ENCODE data around the gene RRM1. TPM values are rescaled to one million over a fixed set of nuclear protein-coding genes. Genes with fewer than 3 reads are reported as not detected.

Gene RRM1
- polyA plus RNA-seq, 1 donor (not counting 4 experiments of a cell fraction or from before 2014, with no cell fraction given): 65.6 TPM

- DNase-seq (ENCODE audit: low read depth, low spot score) (no peak), FAIRE-seq (no peak)
- no peaks in the 10 kb centered on the region for H4K20me1 ChIP-seq (ENCODE audit: control insufficient read depth, extremely low read depth, insufficient read depth, low read length)
- TF ChIP-seq EZH2 (IDR thresholded peaks at IDR 0.05; ENCODE audit: low read length) (no peak), CTCF (optimal IDR thresholded peaks at IDR 0.05 in 1 of 3, IDR thresholded peaks at IDR 0.05 in 1 of 3, conservative IDR thresholded peaks at IDR 0.05 in 1 of 3; ENCODE audit: extremely low read depth in 1 of 3, insufficient read depth in 2 of 3, low read length in 3 of 3) (peak; percentile 65 to 93 (median 76))
- H3K27ac ChIP-seq (ENCODE audit: control insufficient read depth, insufficient read depth, low read length): no peak overlapping the region
- no peaks in the 10 kb centered on the region for H3K9me1 ChIP-seq (ENCODE audit: control insufficient read depth, extremely low read depth, insufficient read depth, low read length)
- no peaks in the 10 kb centered on the region for H3K36me3 ChIP-seq (ENCODE audit: control insufficient read depth in 2 of 2, extremely low read depth in 1 of 2, insufficient read depth in 2 of 2, low read length in 2 of 2)
- dilution Hi-C loops (cut with MboI; ENCODE audit: extremely low pct_ligation_motif_present, low sequenced_read_pairs): loop anchor here (25.0 kb wide), 1 partner anchor 380 kb away; no protein-coding TSS in a partner anchor
- H3K27me3 ChIP-seq (ENCODE audit: control insufficient read depth, extremely low read depth, insufficient read depth, low read length): no peaks in the 10 kb centered on the region
- H2AFZ ChIP-seq (ENCODE audit: control insufficient read depth, low read length): no peak overlapping the region
- no peaks in the 10 kb centered on the region for H3K9me3 ChIP-seq (ENCODE audit: control insufficient read depth, low read depth, low read length)
- no peak overlapping the region for H3K4me3 ChIP-seq (ENCODE audit: control insufficient read depth in 2 of 3, extremely low read depth in 1 of 3, insufficient read depth in 2 of 3, low read depth in 1 of 3, low read length in 3 of 3)
- H3K9ac ChIP-seq (ENCODE audit: control insufficient read depth, extremely low read depth, insufficient read depth, low read length): no peak overlapping the region
- H3K4me2 ChIP-seq (ENCODE audit: control insufficient read depth, extremely low read depth, insufficient read depth, low read depth, low read length): no peak overlapping the region
- no peaks in the 10 kb centered on the region for H3K4me1 ChIP-seq (ENCODE audit: control insufficient read depth, extremely low read depth, insufficient read depth, low read length)
- no peaks in the 10 kb centered on the region for H3K79me2 ChIP-seq (ENCODE audit: control insufficient read depth, insufficient read depth, low read length)
Observed at GRCh38 chr11:4181782-4182721, 87.5 kb downstream of the RRM1 start.

GRCh38 chr11:4183410-4184057, 88.9 kb downstream of the RRM1 start:
- Histone ChIP-seq H3K27me3 (ENCODE audit: control insufficient read depth, extremely low read depth, insufficient read depth, low read length) (no peaks in the 10 kb centered on the region), H4K20me1 (ENCODE audit: control insufficient read depth, extremely low read depth, insufficient read depth, low read length) (no peaks in the 10 kb centered on the region), H3K9ac (ENCODE audit: control insufficient read depth, extremely low read depth, insufficient read depth, low read length) (no peak overlapping the region), H2AFZ (ENCODE audit: control insufficient read depth, low read length) (no peak overlapping the region), H3K36me3 (ENCODE audit: control insufficient read depth in 2 of 2, extremely low read depth in 1 of 2, insufficient read depth in 2 of 2, low read length in 2 of 2) (no peaks in the 10 kb centered on the region), H3K9me3 (ENCODE audit: control insufficient read depth, low read depth, low read length) (no peaks in the 10 kb centered on the region), H3K79me2 (ENCODE audit: control insufficient read depth, insufficient read depth, low read length) (no peaks in the 10 kb centered on the region), H3K4me3 (ENCODE audit: control insufficient read depth in 2 of 3, extremely low read depth in 1 of 3, insufficient read depth in 2 of 3, low read depth in 1 of 3, low read length in 3 of 3) (no peak overlapping the region), H3K27ac (ENCODE audit: control insufficient read depth, insufficient read depth, low read length) (no peak overlapping the region), H3K4me2 (ENCODE audit: control insufficient read depth, extremely low read depth, insufficient read depth, low read depth, low read length) (no peak overlapping the region), H3K4me1 (ENCODE audit: control insufficient read depth, extremely low read depth, insufficient read depth, low read length) (no peaks in the 10 kb centered on the region), H3K9me1 (ENCODE audit: control insufficient read depth, extremely low read depth, insufficient read depth, low read length) (no peaks in the 10 kb centered on the region)
- DNase-seq (ENCODE audit: low read depth, low spot score) (no peak), FAIRE-seq (no peak)
- no peak for TF ChIP-seq CTCF (optimal IDR thresholded peaks at IDR 0.05 in 1 of 3, IDR thresholded peaks at IDR 0.05 in 1 of 3, conservative IDR thresholded peaks at IDR 0.05 in 1 of 3; ENCODE audit: extremely low read depth in 1 of 3, insufficient read depth in 2 of 3, low read length in 3 of 3)
- TF ChIP-seq EZH2 (IDR thresholded peaks at IDR 0.05; ENCODE audit: low read length): no peak
- dilution Hi-C loops (cut with MboI; ENCODE audit: extremely low pct_ligation_motif_present, low sequenced_read_pairs): loop anchor here (25.0 kb wide), 1 partner anchor 379 kb away; no protein-coding TSS in a partner anchor

All from keratinocyte (primary cell).